Mucosa of stomach (tissue), 1 donor: Measurements from ENCODE around the gene F2RL1.
A peak's percentile ranks its signal among the peaks of the same experiment; 100 is the strongest.
"Not testable (repeated sequence)": the region's sequence is repeated elsewhere in the genome, so short reads cannot be mapped to it uniquely, and the experiment has no call there.

Experiments used
- H3K27me3 ChIP-seq: one replicate; pipeline ENCODE4 v1.7.0; 2013; ENCODE audit warnings: mild to moderate bottlenecking, low read length; ENCODE audit not compliant: control insufficient read depth, insufficient read depth
- H3K36me3 ChIP-seq: one replicate; pipeline ENCODE4 v1.7.0; 2013; ENCODE audit warnings: low read length; ENCODE audit not compliant: control insufficient read depth, insufficient read depth
- H3K4me1 ChIP-seq: one replicate; pipeline ENCODE4 v1.7.0; 2013; ENCODE audit warnings: mild to moderate bottlenecking, low read length; ENCODE audit not compliant: control insufficient read depth, insufficient read depth
- H3K4me3 ChIP-seq: one replicate; pipeline ENCODE4 v1.7.0; 2013; ENCODE audit warnings: low read length
- H3K9ac ChIP-seq: one replicate; pipeline ENCODE4 v1.7.0; 2013; ENCODE audit warnings: mild to moderate bottlenecking, low read length, moderate library complexity
- H3K9me3 ChIP-seq: one replicate; pipeline ENCODE4 v1.7.0; 2013; ENCODE audit warnings: mild to moderate bottlenecking, low read length, moderate library complexity; ENCODE audit not compliant: control insufficient read depth
- donor health status: Pancreatic carcinoma.

The F2RL1 gene

GRCh38 chr5:76855501-76855900 lies 36.7 kb downstream of the F2RL1 start:
- not testable (repeated sequence) for H3K36me3 ChIP-seq, H3K9ac ChIP-seq, H3K4me3 ChIP-seq, H3K27me3 ChIP-seq, H3K9me3 ChIP-seq
- H3K4me1 ChIP-seq = peaks cover 30% of the 10 kb centered on the region

GRCh38 chr5:76855961-76856360 lies 37.1 kb downstream of the F2RL1 start:
- Histone ChIP-seq H3K4me1 (peaks cover 30% of the 10 kb centered on the region), H3K27me3 (no peaks in the 10 kb centered on the region), H3K36me3 (no peaks in the 10 kb centered on the region), H3K9ac (no peak overlapping the region), H3K4me3 (no peak overlapping the region), H3K9me3 (no peaks in the 10 kb centered on the region)

- H3K9ac ChIP-seq, H3K9me3 ChIP-seq, H3K4me3 ChIP-seq, H3K27me3 ChIP-seq, H3K36me3 ChIP-seq: not testable (repeated sequence)
- peaks cover 30% of the 10 kb centered on the region for H3K4me1 ChIP-seq
These were observed 38.0 kb downstream of the F2RL1 start for GRCh38 chr5:76856800-76857199.

GRCh38 chr5:76859591-76860247 lies 40.9 kb downstream of the F2RL1 start:
- Histone ChIP-seq H3K4me1 (peaks cover 32% of the 10 kb centered on the region), H3K9me3 (no peaks in the 10 kb centered on the region), H3K27me3 (no peaks in the 10 kb centered on the region)

GRCh38 chr5:76861612-76862011 lies 42.8 kb downstream of the F2RL1 start:
- no peaks in the 10 kb centered on the region for H3K27me3 ChIP-seq
- H3K36me3 ChIP-seq = no peaks in the 10 kb centered on the region
- no peak overlapping the region for H3K4me3 ChIP-seq
- no peak overlapping the region for H3K9ac ChIP-seq
- H3K9me3 ChIP-seq = no peaks in the 10 kb centered on the region
- H3K4me1 ChIP-seq = peaks cover 14% of the 10 kb centered on the region

More at GRCh38 chr5:76859591-76860247, 40.9 kb downstream of the F2RL1 start:
- Histone ChIP-seq H3K36me3 (no peaks in the 10 kb centered on the region), H3K9ac (no peak overlapping the region), H3K4me3 (no peak overlapping the region)

- Histone ChIP-seq H3K27me3 (no peaks in the 10 kb centered on the region), H3K9ac (no peak overlapping the region), H3K9me3 (no peaks in the 10 kb centered on the region), H3K4me3 (no peak overlapping the region), H3K4me1 (peaks cover 8% of the 10 kb centered on the region), H3K36me3 (no peaks in the 10 kb centered on the region)
These were observed 44.2 kb downstream of the F2RL1 start for GRCh38 chr5:76863001-76863400.

GRCh38 chr5:76866503-76866902 lies 47.7 kb downstream of the F2RL1 start:
- Histone ChIP-seq H3K27me3 (no peaks in the 10 kb centered on the region), H3K9me3 (no peaks in the 10 kb centered on the region), H3K36me3 (no peaks in the 10 kb centered on the region), H3K4me1 (peaks cover 8% of the 10 kb centered on the region), H3K4me3 (no peak overlapping the region), H3K9ac (no peak overlapping the region)

GRCh38 chr5:76867038-76867437 lies 48.2 kb downstream of the F2RL1 start:
- Histone ChIP-seq H3K9me3 (no peaks in the 10 kb centered on the region), H3K9ac (no peak overlapping the region), H3K36me3 (no peaks in the 10 kb centered on the region), H3K4me1 (peaks cover 8% of the 10 kb centered on the region), H3K4me3 (no peak overlapping the region), H3K27me3 (no peaks in the 10 kb centered on the region)

- Histone ChIP-seq H3K4me1 (peaks cover 1% of the 10 kb centered on the region), H3K4me3 (no peak overlapping the region), H3K27me3 (no peaks in the 10 kb centered on the region), H3K9me3 (no peaks in the 10 kb centered on the region), H3K36me3 (no peaks in the 10 kb centered on the region), H3K9ac (peak overlapping the region; percentile 19)
These were observed 49.2 kb downstream of the F2RL1 start for GRCh38 chr5:76867827-76868693.

- H3K9me3 ChIP-seq = no peaks in the 10 kb centered on the region
- H3K9ac ChIP-seq = no peak overlapping the region
- H3K27me3 ChIP-seq = no peaks in the 10 kb centered on the region
- H3K4me1 ChIP-seq = peaks cover 3% of the 10 kb centered on the region
- no peak overlapping the region for H3K4me3 ChIP-seq
- H3K36me3 ChIP-seq = no peaks in the 10 kb centered on the region
These were observed 51.2 kb downstream of the F2RL1 start for GRCh38 chr5:76870046-76870445.

GRCh38 chr5:76874088-76874581 lies 55.3 kb downstream of the F2RL1 start:
- H3K4me3 ChIP-seq = no peak overlapping the region
- H3K36me3 ChIP-seq = no peaks in the 10 kb centered on the region
- no peaks in the 10 kb centered on the region for H3K9me3 ChIP-seq
- H3K4me1 ChIP-seq = peaks cover 3% of the 10 kb centered on the region
- H3K27me3 ChIP-seq = peaks cover 5% of the 10 kb centered on the region
- no peak overlapping the region for H3K9ac ChIP-seq
